Eye (tissue), 1 donor: ENCODE measurements around the gene KIF2C.
"Not testable (repeated sequence)": the region's sequence is repeated elsewhere in the genome, so short reads cannot be mapped to it uniquely, and the experiment has no call there.

ENCODE experiments used
- DNase-seq: peaks from one replicate; pipeline ENCODE4 v3.0.0-alpha.2; 2015

The KIF2C gene

DNA sequence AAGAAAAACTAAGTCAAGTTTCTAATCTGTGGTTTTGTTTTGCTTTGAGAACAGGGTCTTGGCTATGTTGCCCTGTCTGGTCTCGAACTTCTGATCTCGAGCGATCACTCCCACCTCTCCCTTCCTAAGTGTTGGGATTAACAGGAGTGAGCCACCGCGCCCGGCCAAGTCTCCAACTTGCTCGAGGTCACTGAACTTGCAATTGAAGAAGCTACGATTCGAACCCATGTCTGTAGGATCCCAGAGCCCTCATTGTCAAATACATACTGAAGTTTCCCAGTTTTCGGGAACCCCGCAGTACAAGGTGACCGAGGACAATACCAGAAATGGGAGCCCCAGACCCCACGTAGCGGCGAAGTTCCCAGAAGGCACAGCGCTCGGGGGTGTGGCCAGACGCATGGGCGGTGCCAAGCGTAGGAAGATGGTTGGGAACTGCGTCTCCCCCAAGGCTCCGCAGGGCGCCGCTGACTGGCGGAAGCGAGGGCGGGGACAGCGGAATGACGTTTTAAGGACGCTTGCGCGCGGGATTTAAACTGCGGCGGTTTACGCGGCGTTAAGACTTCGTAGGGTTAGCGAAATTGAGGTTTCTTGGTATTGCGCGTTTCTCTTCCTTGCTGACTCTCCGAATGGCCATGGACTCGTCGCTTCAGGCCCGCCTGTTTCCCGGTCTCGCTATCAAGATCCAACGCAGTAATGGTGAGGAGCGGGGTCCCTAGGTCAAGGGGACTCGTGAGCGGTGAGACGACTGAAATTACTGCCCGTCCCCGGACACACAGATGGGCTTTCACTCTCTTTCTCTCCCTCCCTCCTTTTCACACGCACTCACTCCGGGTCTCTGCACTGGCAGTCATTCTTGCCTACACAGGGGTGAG, at the start of gene KIF2C:
KIF2C (plus strand) TSS at position 531 of the 872 bp plus-strand sequence; CDS start at position 627, 96 bp downstream.
- peak; percentile 99 for DNase-seq

DNA sequence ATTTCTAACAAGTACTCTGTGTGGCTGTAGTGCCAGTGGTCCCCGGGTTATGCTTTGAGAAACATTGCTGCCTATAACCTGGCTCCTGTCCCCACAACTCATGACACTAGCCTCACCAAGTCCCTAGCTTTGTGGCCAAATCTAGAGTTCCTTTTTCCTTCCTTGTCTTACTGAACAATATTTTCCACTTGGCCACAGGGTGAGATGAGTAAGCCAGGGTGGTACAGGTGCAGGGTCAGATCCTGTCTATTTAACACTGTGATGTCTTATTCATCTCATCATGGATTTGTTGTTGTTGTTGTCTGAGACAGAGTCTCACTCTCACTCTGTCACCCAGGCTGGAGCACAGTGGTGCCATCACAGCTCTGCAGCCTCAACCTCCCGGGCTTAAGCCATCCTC, 46.5 kb upstream of the KIF2C start:
- DNase-seq: no peak

DNA sequence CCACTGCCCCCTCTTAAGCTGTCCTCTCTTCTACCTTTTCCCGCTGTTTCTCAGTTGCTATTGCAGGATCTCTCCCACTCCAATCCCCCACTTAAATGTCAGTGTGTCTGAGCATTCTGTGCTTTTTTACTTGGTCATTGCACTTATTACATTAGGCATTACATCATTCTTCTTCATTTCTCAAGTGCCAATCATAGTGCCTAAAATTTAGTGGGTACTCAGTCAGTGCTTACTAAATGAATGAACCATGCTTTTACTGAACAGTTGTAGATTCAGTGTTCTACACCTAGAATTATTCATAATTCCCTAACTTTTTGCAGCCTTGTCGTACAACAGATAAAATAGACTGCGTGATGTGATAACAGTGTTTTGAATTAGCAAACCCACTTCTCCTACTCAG, 45.7 kb upstream of the KIF2C start:
- DNase-seq: no peak

DNA sequence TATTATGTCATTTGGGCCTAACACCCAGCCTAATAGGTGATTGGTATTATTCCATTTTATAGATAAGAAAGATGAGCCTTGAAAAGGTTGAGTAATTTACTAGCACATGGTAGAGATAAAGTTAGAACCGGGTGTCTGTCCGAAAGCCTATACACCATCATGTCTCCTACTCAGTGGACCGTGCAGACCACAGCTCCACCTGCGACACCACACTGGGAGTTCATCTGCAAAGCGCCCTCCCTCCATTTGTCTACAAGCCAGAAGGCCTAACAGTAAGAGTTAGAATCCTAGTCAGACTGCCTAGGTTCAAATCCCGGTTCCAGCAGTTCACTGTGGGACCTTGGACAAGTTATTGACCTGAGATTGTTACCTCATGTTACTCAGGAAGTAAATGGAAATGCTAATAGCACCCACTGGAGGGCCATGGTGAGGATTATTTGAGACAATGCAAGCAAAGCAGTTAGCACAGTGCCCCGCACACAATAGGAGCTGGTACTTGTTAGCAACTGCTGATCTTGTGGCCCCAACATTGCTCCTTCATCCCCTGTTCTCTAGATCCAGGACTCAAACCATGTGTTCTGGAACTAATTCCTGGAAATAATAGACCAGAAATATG, 44.7 kb upstream of the KIF2C start:
- no peak for DNase-seq

DNA sequence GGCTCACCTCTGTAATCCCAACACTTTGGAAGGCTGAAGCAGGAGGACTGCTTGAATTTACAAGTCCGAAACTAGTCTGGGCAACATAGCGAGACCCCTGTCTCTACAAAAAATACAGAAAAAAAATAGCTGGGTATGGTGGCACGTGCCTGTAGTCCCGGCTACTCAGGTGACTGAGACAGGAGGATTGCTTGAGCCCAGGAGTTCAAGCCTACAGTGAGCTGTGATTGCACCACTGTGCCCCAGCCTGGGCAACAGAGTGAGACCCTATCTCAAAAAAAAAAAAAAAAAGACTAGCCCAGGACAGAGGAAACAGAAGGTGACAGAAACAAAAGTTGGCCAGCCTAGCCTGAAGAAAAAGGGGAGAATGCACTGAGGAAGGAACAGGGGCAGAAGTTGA, 44.0 kb upstream of the KIF2C start:
- DNase-seq: no peak

DNA sequence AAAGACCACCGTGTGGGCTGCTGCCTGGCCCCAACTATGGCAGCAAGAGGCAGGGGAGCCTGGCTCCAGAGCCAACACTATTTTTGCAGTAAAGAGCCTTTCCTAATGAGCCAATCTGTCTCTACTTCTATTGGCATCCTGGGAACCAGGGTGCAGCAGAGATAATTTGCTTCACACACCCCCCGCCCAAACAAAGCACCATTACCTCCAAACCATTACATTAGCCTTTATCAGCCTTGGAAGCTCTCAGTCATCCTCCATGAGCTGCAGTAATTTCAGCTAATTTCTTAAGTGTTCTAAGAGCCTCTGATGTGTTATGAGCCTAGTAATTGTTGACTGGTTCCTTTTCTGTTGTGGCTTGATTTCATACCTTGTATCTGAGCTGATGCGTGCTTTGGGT, 43.5 kb upstream of the KIF2C start:
- DNase-seq: no peak

DNA sequence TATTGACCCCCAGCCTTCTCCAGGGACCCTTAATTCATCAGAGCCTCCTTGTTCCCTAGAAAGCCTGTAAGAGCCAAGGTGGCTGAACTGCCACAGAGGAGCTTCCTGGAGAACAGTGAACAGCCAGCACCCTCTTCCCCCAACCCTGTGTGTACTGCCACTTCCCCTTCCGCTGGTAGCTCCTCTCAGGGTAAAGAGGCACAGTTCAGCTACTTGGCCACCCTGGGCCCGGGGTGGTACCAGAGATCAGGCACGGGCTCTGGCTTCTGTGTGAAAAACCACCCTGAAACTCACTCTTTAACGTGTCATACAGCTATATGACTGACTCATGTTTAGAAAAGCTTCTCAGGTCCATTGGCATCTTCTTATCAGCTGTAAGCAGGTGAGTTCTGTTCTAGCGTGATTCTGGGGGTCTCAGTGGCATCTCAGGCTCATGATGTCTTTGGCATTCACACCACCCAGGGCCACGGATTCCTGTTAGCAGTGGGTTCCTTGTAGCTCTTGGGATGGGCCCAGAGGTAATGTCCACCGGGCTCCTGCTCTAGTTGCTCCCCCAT, 42.8 kb upstream of the KIF2C start:
- DNase-seq: no peak

DNA sequence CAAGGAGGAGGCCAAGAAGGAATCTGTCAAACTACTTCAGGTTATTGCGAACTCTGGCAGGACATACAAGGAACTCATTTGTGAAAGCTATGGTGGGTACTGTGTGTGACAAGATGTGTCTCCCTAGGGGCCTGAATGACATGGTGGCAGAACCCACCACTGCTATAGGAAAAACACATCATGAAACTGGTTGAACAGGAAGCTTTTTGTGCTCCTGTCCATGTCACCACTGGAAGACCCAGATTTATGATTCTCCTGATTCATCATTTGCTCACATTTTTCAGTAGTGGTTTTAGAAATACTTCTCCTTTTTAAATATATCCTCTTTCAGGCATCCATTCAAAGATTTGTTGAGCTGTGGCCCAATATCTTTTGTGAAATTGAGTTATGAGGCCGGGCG, 41.5 kb upstream of the KIF2C start:
- DNase-seq: no peak

DNA sequence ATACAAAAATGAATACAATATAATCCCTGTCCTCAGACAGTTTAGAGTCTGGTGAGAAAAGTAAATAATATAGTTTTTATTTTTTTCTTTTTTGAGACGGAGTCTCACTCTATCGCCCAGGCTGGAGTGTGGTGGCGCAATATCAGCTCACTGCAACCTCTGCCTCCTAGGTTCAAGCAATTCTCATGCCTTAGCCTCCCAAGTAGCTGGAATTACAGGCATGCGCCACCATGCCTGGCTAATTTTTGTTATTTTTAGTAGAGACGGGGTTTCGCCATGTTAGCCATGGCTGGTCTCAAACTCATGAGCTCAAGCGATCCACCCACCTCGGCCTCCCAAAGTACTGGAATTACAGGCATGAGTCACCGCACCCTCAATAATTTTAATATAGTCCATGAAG, 40.3 kb upstream of the KIF2C start:
- DNase-seq: not testable (repeated sequence)

DNA sequence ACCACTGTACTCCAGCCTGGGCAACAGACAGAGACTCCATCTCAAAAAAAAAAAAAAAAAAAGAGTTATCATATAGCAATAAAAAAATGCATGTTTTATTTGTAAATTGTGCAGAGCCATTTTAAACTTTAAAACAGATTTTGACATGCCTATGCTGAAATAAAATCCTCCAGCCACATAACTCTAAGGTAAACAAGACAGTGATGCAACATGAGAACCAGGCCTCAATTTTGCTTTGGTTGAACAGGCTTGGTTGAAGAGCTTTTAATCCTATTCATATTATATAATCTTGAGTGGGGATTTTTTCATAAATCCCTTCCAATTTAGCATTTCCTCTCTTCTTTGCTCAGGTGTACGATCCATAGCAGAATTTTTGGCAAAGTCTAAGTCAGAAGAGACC, 39.1 kb upstream of the KIF2C start:
- no peak for DNase-seq

DNA sequence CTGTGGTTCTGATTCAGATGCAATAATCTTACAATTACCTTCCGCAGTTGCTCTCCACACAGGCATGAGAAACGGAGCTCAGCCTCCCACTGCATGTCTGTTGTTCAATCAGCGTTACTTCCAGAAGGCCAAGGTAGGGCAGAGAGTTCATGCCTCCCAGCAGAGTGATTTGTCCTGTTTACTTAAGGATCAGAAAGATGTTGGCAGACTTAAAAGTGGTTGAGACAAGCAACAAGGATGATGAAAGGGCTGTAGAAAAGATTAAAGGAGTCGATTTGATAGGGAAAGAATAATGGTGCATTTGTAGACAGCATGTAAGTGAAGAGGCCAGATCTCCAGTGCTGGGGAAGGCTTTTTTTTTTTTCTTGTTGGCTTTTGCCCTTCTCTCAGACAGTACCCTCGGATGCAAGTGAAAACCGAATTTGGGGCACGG, 38.5 kb upstream of the KIF2C start:
- DNase-seq: no peak

DNA sequence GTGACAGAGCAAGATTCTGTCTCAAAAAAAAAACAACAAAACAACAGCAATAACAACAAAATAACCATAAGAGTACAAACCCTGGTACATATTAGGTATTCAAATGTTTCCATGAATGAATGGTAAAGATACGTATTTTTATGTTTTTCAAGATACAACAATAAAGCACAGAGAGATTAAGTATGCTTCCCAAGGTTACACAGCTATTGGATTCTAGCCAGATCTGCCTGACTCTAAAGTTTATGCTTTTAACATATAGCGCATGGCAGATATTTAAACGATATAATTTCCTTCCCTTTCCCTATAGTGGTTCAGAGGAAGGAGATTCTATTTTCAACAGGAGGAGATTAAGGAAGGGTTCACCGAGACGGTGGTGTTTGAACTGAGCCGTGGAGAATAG, 34.2 kb upstream of the KIF2C start:
- DNase-seq: no peak

DNA sequence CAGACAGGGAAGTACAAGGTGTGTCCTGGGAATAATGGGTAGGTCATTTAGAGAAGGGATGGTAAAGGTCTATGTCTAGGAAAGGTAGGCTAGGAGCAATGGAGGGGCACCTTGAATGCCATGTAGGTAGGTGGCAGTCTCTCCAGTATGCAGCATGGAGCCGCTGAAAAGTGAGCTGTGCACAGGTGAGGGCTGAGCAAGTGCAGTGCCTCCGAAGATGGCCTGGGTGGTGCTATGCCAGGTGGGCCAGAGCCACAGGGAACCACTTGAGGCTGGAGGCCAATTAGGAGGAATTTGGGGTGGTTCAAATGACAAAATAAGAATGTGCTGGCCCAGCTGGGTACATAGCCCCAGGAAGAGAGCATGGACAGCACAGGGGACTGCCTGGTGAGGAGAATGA, 33.7 kb upstream of the KIF2C start:
- DNase-seq: no peak

DNA sequence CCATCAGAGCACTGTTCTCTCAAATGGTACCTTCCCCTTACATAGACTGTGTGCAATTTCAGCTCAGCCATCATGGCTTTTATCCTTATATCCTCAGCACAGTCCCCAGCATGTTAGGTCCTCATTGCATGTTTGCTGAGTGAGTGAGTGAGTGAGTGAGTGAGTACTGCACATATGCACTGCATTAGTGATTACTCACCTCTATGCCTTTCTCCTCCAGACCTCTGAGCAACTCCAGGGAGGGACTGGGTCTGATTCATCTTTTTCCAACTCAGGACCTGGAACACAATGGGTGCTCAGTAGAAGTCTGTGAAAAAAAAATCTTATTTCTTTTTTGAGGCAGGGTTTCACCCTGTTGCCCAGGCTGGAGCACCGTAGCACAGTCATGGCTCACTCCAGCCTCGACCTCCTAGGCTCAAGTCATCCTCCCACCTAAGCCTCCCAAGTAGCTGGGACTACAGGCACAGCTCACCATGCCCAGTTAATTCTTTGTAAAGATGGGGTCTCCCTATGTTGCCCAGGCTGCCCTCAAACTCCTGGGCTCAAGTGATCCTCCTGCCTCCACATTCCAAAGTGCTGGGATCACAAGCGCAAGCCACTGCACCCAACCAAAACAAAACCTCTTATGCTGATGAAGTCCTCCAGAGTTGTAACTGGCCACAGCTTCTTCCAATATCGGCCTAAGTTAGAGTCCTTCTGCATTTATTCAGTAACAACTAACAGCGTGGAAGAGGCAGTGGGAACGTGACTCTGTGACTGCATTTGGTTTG, 32.3 kb upstream of the KIF2C start:
- DNase-seq: no peak

DNA sequence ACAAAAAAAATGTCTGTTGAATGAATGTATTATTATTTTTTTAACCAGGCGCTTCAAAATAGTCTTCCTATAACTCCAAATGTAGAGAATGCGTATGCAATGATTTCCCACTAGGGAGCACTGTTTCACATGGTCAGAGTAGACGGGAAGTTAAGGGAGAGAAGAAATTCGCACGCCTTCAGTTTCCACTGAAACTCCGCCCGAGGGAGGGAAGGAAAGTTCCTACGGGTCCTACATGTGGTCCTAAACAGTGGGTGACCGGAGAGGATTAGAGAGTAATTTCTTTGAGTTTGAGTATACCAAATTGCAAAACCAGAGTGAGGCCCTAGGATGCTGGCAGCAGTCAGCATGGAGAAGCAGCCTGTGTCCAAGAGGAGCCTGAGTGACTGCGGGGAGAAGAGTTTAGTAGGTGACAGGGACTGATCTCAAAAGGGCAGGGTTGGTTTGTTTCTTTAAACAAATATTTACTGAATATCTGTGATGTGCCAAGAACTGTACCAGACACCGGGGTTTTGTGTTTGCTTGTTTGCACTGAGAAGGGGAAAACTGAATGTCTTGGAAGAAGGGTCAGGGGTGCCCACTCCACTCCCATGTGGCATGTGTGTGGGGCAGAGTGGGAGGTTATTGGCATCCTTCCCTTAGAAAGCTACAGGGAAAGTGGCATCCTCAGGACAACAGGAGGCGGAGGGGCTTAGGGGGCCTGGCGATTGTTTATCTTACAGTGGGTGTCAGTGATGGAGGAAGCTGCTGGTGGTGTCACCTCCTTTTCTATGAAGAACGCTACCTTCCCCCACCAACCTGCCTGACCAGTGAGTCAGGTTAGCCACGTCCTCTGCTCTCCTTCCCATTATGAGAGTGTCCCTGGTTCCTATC, 31.4 kb upstream of the KIF2C start:
- DNase-seq: peak; percentile 38

DNA sequence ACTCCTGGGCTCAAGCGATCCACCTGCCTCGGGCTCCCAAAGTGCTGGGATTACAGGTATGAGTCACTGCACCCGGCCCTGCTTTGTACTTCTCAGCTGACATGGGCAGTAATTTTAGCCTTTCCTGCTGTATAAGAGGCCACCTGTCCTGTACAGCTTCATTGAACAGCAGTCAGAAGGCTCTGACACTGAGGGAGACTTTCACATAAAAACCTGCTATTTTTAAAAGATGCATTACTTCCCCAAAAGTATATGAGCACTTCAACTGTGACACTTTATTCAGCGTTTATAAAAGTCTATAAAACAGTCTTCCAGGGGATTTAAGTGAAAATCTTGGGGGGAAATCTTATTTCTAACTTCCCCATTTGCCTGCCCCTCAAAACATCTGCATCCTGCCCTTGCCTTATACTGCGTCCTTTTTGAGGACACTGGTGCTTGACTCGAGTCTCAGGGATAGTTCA, 26.3 kb upstream of the KIF2C start:
- DNase-seq: no peak

DNA sequence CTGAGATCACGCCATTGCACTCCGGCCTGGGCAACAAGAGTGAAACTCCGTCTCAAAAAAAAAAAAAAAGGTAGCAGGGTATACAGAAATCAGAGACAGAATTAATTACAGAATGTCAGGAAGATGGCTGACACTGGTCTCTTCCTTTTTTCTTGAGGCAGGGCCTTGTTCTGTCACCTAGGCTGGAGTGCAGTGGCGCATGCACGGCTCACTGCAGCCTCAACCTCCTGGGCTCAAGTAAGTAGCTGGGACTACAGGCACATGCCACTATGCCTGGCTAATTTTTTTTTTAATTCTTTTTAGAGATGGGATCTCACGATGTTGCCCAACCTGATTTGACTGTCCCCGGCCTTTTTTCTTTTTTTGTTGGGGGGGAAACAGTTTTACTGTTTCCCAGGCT, 25.1 kb upstream of the KIF2C start:
- no peak for DNase-seq

DNA sequence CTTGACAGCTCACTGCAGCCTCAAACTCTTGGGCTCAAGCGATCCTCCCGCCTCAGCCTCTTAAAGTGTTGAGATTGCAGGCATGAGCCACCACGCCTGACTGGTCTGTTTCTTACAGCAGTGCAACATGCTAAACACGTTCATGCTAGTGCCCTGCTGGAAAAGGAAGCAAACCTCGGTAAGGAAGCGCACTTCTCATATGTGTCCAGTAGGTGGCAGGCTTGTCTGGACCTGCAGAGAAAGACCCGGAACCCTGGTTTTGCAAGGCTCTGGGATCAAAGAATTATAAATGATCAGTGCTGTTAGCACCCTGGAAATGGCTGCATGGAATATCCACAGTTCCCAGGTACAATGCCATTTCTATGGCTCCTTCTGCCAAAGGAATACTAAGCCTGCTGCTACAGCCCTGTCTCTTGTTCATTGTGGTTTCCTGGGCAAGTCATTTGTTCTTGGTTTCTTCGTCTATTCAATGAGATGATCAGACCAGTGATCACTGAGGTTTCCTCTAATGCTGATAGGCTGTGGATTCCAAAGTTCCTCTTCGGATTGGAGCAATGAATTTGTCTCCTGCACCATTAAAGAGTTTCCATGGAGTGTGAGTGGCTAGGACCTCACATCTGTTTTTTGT, 24.6 kb upstream of the KIF2C start:
- peak; percentile 89 for DNase-seq

DNA sequence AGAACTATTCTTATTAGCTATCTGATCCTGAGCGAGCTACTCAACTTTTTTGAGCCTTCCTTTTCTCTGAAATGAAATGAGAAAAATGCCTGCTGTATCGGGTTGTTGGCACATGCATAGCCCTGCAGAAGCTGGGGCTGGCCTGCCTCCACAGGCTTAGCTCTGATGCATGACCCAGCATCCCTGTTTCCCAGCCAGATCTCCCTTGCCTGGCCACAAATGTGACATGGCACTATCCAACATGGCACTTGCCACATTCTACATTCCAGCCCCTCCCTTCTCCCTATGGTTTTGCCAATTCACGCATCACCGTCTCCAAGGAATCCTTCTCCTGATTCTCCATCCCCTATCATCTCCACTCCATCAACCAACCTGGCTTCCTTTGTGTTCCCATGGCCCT, 22.5 kb upstream of the KIF2C start:
- no peak for DNase-seq

DNA sequence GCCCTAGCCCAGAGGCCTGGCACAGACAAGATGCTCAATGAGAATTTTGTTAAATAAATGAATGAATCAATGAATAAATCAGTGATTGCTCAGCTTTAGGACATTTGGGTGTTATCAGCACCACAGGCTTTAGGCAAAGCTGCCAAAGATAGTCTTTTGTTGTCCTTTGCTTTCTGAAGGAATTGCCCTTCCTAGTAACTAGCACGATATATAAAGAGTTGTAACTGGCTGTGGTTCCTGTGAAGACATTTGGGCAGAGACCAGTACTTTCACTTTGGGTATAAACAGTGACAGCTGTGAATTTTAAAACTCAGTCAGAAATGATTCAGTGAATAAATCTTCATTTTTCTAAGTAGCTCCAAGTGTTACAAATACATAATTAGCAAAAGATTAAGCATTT, 22.0 kb upstream of the KIF2C start:
- DNase-seq: no peak

DNA sequence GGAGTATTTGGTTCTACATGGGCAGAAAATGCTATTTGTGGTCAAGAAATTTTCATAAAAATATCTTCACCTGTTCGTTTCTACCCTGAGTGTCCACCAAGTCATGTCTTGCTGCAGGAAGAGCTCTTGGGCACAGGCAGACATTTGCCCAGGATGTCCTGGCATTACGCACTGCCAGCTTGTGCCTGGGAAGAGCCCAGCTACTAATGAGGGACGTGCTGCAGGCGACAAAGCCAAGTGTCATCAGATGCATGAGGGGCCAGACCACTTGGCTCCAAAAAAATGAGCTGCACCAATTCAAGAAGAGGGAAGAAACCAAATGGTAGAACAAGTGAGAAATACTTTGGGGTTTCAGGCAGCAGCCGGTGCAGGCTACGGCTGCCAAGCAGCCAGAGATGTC, 21.5 kb upstream of the KIF2C start:
- DNase-seq: no peak

DNA sequence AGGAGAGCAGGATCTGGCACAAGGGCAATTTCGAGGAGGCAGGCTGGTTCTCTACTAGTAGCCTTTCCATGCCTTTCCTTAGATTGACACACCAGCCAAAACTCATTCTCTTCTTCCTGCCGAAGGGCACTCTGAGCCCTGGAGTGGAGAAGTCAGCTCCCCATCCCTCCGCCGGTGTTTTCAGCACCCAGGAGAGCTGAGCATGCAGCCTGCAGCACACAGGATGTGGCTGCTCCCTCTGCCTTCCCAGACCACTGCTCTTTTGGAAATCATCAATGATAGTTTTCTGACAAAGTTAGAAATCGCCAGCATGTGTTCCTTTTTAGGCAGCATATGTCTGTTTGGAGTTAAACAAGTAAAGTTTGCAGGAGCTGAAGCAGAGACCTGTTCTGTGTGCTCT, 20.3 kb upstream of the KIF2C start:
- DNase-seq: no peak
